Fibroblast of mammary gland (primary cell): ENCODE data around the gene PRKAG2.

Experiments
- DNase-seq: peaks from one replicate; pipeline ENCODE4 v3.0.0-alpha.2; 2010; ENCODE audit warnings: low read depth
- H3K4me3 ChIP-seq: 2 replicates; pipeline ENCODE4 v1.5.1; 2011; ENCODE audit warnings: low read depth, mild to moderate bottlenecking, low read length, moderate library complexity; ENCODE audit not compliant: control insufficient read depth
- CTCF ChIP-seq: conservative IDR thresholded peaks from 2 replicates; pipeline ENCODE4 v1.5.1; 2011; ENCODE audit warnings: low read depth, low read length, inconsistent platforms; ENCODE audit not compliant: control insufficient read depth, insufficient read depth

Gene PRKAG2

GRCh38 chr7:151741585-151741984 is 135.3 kb downstream of the PRKAG2 start:
- no peak overlapping the region for H3K4me3 ChIP-seq
- DNase-seq, result no peak
- TF ChIP-seq CTCF, result no peak

GRCh38 chr7:151740081-151740851 is 136.6 kb downstream of the PRKAG2 start:
- no peak for DNase-seq
- TF ChIP-seq CTCF, result no peak
- no peak overlapping the region for H3K4me3 ChIP-seq

- no peak overlapping the region for H3K4me3 ChIP-seq
- TF ChIP-seq CTCF, result no peak
- no peak for DNase-seq
Measured at GRCh38 chr7:151738925-151739324, 138.0 kb downstream of the PRKAG2 start.

- peak overlapping the region; percentile 16 for H3K4me3 ChIP-seq
- DNase-seq, result peak; percentile 93
- peak; percentile 35 for TF ChIP-seq CTCF
Measured at GRCh38 chr7:151736403-151736909, 140.5 kb downstream of the PRKAG2 start.

GRCh38 chr7:151735851-151736402 is 141.0 kb downstream of the PRKAG2 start:
- TF ChIP-seq CTCF, result no peak
- no peak for DNase-seq
- H3K4me3 ChIP-seq, result peak overlapping the region; percentile 16

- no peak for DNase-seq
- H3K4me3 ChIP-seq, result no peak overlapping the region
- TF ChIP-seq CTCF, result no peak
Measured at GRCh38 chr7:151735186-151735850, 141.6 kb downstream of the PRKAG2 start.
